Measurements from ENCODE around the gene INHBE. TPM values are rescaled to one million over a fixed set of nuclear protein-coding genes. Genes with fewer than 3 reads are reported as not detected.

Gene INHBE
- total and polyA plus RNA-seq, 8 donors = not detected

Small RNA genes within 50 kb of the gene (small RNA-seq; reads per million reads assigned to genes)
- 0 reads per million in 4 donors for gene RNU6-879P

Other genes with a start within 250 kb of the INHBE start
- under 1 TPM in 1 of 5 donors, not detected in 4; 0.18 TPM for gene NXPH4, start 238.5 kb upstream of the INHBE start, total RNA-seq
- under 1 TPM in 2 of 3 donors, not detected in 1; 0.30 to 0.44 TPM for gene NXPH4, start 238.5 kb upstream of the INHBE start, polyA plus RNA-seq
- 10 to 100 TPM; 26.1 to 93.7 (median 77.8) TPM for gene SHMT2, start 225.6 kb upstream of the INHBE start, total RNA-seq
- 10 to 100 TPM; 54.6 to 59.0 (median 57.1) TPM for gene SHMT2, start 225.6 kb upstream of the INHBE start, polyA plus RNA-seq
- gene STAC3, start 204.1 kb upstream of the INHBE start, total RNA-seq = 1 to 10 TPM in 2 of 5 donors, under 1 TPM in 2, not detected in 1; 0.55 to 5.1 (median 1.6) TPM
- gene STAC3, start 204.1 kb upstream of the INHBE start, polyA plus RNA-seq = 1 to 10 TPM; 1.3 to 3.8 (median 3.5) TPM
- 10 to 100 TPM; 22.8 to 64.3 (median 30.5) TPM for gene R3HDM2, start 24.3 kb upstream of the INHBE start, total RNA-seq
- 10 to 100 TPM; 12.4 to 18.6 (median 13.9) TPM for gene R3HDM2, start 24.3 kb upstream of the INHBE start, polyA plus RNA-seq
- under 1 TPM in 1 of 5 donors, not detected in 4; 0.37 TPM for gene INHBC, start 20.5 kb upstream of the INHBE start, total RNA-seq
- not detected for gene INHBC, start 20.5 kb upstream of the INHBE start, polyA plus RNA-seq
- gene GLI1, start 4.5 kb downstream of the INHBE start, total RNA-seq = 1 to 10 TPM in 1 of 5 donors, under 1 TPM in 4; 0.14 to 4.0 (median 0.58) TPM
- 1 to 10 TPM in 2 of 3 donors, under 1 TPM in 1; 0.53 to 2.7 (median 1.7) TPM for gene GLI1, start 4.5 kb downstream of the INHBE start, polyA plus RNA-seq
- 10 to 100 TPM in 1 of 5 donors, 1 to 10 TPM in 3, not detected in 1; 2.3 to 28.1 (median 5.8) TPM for gene ARHGAP9, start 24.6 kb downstream of the INHBE start, total RNA-seq
- 10 to 100 TPM in 1 of 3 donors, 1 to 10 TPM in 2; 5.8 to 11.1 (median 7.5) TPM for gene ARHGAP9, start 24.6 kb downstream of the INHBE start, polyA plus RNA-seq
- gene MARS1, start 32.8 kb downstream of the INHBE start, total RNA-seq = 1,000 to 10,000 TPM in 1 of 5 donors, 100 to 1,000 TPM in 1, 10 to 100 TPM in 3; 37.3 to 1,821 (median 71.6) TPM
- 10 to 100 TPM; 35.1 to 91.2 (median 51.8) TPM for gene MARS1, start 32.8 kb downstream of the INHBE start, polyA plus RNA-seq
- gene DDIT3, start 65.2 kb downstream of the INHBE start, total RNA-seq = 100 to 1,000 TPM in 1 of 5 donors, 10 to 100 TPM in 3, 1 to 10 TPM in 1; 7.5 to 159 (median 36.2) TPM
- 10 to 100 TPM; 49.7 to 83.4 (median 68.7) TPM for gene DDIT3, start 65.2 kb downstream of the INHBE start, polyA plus RNA-seq
- gene MBD6, start 67.5 kb downstream of the INHBE start, total RNA-seq = 100 to 1,000 TPM in 1 of 5 donors, 10 to 100 TPM in 3, 1 to 10 TPM in 1; 4.8 to 129 (median 32.2) TPM
- 10 to 100 TPM; 23.2 to 30.9 (median 28.7) TPM for gene MBD6, start 67.5 kb downstream of the INHBE start, polyA plus RNA-seq
- gene DCTN2, start 91.9 kb downstream of the INHBE start, total RNA-seq = 100 to 1,000 TPM in 3 of 5 donors, 10 to 100 TPM in 2; 28.6 to 177 (median 102) TPM
- gene DCTN2, start 91.9 kb downstream of the INHBE start, polyA plus RNA-seq = 100 to 1,000 TPM in 2 of 3 donors, 10 to 100 TPM in 1; 90.0 to 168 (median 110) TPM
- gene KIF5A, start 94.7 kb downstream of the INHBE start, total RNA-seq = 1 to 10 TPM in 4 of 5 donors, not detected in 1; 1.3 to 2.3 (median 1.6) TPM
- under 1 TPM; 0.19 to 0.40 (median 0.31) TPM for gene KIF5A, start 94.7 kb downstream of the INHBE start, polyA plus RNA-seq
- gene PIP4K2C, start 135.9 kb downstream of the INHBE start, total RNA-seq = 100 to 1,000 TPM in 1 of 5 donors, 10 to 100 TPM in 4; 15.9 to 116 (median 46.1) TPM
- gene PIP4K2C, start 135.9 kb downstream of the INHBE start, polyA plus RNA-seq = 10 to 100 TPM; 14.1 to 39.7 (median 20.1) TPM
- gene DTX3, start 149.5 kb downstream of the INHBE start, total RNA-seq = 10 to 100 TPM in 3 of 5 donors, 1 to 10 TPM in 2; 5.2 to 49.6 (median 14.3) TPM
- gene DTX3, start 149.5 kb downstream of the INHBE start, polyA plus RNA-seq = 10 to 100 TPM; 14.6 to 26.9 (median 17.1) TPM
- gene ARHGEF25, start 156.1 kb downstream of the INHBE start, total RNA-seq = 100 to 1,000 TPM in 1 of 5 donors, 10 to 100 TPM in 4; 18.7 to 220 (median 31.8) TPM
- gene ARHGEF25, start 156.1 kb downstream of the INHBE start, polyA plus RNA-seq = 10 to 100 TPM; 22.5 to 48.4 (median 24.8) TPM
- 1 to 10 TPM in 1 of 5 donors, not detected in 4; 1.1 TPM for gene B4GALNT1, start 177.9 kb downstream of the INHBE start, total RNA-seq
- gene B4GALNT1, start 177.9 kb downstream of the INHBE start, polyA plus RNA-seq = under 1 TPM; 0.31 to 0.75 (median 0.60) TPM
- gene OS9, start 238.8 kb downstream of the INHBE start, total RNA-seq = 100 to 1,000 TPM; 135 to 408 (median 192) TPM
- gene OS9, start 238.8 kb downstream of the INHBE start, polyA plus RNA-seq = 100 to 1,000 TPM in 2 of 3 donors, 10 to 100 TPM in 1; 85.8 to 171 (median 137) TPM

Measured in stomach (tissue), 8 donors.